GM15510 (cell line): ENCODE measurements around the gene FMN1.

Experiments used
- POLR2A ChIP-seq: IDR thresholded peaks from 3 replicates; pipeline ENCODE4 v1.6.1; 2011; ENCODE audit warnings: borderline replicate concordance; ENCODE audit not compliant: insufficient read length; ENCODE audit errors: extremely low read depth

Gene FMN1

DNA sequence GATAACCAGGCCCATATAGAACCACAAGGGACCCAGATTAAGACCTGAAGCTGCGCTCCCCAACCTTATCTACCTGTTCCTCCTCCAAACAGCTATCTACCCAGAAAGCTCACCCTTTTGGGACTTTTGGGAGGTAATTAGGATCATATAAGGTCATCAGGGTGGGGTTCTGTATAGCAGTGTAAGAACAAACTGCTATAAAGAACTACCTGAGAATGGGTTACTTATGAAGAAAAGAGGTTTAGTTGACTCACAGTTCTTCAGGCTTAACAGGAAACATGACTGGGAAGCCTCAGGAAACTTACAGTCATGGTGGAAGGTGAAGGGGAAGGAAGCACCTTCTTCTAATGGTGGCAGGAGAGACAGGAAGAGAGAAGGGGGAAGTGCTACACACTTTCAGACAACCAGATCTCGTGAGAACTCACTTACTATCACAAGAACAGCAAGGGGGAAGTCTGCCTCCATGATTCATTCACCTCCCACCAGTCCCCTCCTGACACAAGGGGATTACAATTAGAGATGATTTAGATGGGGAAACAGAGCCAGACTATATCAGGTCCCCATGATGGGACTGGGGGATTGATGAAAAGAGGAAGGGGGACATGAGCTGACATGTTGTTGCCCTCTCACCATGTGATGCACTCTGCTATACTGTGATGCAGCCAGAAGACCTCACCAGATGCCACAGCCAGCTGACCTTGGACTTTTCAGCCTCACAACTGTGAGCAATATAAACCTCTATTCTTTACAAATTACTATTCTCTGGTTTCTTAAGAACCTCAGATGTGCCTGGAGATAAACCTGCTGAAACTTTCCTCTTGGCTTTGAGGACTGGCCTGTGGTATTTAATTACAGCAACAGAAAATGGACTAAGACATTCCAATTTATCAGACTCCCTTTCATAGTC is 15.3 kb upstream of the FMN1 start:
- TF ChIP-seq POLR2A, result no peak

DNA sequence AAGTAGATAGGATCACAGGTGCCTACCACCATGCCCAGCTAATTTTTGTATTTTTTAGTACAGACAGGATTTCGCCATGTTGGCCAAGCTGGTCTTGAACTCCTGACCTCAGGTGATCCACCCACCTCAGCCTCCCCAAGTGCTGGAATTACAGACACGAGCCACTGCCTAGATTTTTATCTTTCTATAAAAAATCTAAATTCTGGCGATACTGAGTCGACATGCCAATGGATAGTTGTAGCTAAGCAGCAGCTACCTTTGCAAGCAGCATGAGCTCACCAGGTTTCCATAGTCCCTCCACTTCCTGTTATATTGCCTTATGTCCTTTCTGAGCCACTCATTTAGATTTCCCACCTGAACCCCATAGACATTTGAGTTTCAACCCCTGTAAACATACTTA is 13.1 kb upstream of the FMN1 start:
- no peak for TF ChIP-seq POLR2A

DNA sequence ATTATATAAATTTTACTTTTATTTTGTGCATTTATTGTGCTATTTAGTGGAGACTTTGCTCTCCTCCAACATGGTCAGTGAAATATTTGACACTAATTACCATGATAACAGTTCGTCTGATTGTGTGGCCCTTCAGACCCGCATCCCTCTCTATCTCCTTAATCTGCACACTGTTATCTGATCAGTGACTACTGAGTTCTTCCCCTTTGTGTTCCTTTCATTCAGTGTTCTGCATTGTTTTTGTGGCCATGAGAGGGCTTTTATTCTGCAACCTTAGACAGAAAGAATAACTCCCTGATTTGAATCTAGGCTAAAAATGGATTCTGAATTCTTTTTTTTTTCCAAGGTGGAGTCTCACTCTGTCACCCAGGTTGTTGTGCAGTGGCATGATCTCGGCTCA is 11.9 kb upstream of the FMN1 start:
- no peak for TF ChIP-seq POLR2A

DNA sequence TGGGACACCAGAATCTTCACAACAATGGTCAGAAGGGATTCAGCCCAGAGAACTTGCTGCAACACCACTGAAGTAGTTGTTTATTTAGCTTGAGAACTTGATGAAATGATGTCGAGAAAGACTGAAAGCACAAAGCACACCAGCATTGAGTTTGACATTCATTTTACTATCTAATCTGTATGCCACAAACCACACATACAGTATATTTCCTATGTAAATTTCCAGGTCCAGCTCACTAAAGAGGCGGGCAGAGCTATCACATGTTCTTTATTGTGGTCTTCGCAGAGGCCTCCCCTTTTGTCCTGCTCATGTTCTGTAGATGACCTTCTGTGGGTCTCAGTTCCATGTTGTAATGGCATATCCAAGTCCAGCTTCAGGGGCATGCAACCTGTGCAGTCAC is 10.4 kb upstream of the FMN1 start:
- no peak for TF ChIP-seq POLR2A

DNA sequence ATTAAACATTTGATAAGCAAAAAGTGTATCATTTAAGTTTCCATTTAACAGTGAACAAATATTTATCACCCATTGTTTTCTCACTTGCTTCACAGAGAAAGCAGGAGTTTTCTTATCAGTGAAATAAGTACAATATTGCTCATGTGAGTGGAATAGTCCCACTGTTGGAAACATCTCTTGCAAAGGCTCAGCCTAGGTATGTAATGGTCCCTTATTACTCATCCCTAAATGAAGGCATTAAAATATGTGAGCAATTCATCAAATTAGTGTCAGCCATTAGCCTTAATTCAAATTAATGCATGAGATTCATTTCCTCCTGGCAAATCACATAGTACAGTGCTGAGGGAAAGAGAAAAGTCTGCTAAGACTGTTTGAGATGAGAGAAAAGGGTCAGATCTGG is 9.6 kb upstream of the FMN1 start:
- no peak for TF ChIP-seq POLR2A

DNA sequence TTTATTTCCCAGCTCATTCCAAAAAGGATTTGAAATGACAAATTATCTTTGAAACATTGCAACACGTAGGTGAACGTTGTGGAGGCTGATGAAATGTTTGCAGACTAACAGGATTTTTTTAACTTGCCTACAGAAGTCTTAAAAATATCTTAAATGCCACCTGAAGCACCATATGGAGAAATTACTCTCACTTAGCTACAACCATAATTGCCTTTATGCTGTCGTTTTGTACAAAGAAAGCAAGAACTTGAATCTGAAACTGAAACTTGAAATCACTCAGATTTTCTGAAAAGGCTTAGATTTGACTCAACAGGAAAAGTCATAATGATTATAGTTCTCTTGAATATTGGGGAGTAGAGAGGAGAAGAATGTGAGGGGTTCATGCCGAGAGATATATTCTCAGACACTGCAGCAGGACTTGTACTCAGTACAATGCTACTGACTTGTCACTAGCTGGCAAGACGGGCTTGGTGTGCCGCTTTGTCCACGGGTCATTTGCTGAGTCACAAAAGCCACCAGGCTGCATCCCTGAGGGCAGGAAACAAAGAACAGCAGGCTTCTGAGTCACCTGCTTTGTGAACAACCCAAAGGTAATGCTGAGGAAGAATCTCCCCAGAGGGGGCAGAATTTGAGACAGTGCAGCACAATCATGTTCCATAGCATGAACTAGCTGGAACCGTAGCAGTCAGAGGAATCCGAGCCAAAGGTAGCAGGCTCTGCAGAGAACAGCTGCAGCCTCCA is 7.1 kb upstream of the FMN1 start:
- TF ChIP-seq POLR2A, result no peak

DNA sequence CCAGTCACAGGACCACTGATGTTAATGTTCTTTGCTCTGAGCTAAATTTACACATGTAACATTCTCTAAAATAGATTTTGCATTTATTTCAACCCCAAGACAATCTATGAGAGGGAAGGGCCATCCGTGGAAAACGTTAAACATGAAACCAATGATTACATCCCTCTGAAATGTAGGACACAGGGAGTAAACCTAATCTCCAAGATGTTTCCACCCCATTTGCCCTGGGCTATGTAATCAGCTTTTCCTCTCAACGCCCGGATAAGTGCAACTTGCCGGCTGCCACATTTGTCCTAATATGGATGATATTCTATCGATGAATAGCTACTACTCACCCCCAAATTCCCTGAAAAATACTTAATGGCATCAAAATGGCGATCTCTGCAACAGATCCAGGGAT is 6.4 kb upstream of the FMN1 start:
- TF ChIP-seq POLR2A, result no peak

DNA sequence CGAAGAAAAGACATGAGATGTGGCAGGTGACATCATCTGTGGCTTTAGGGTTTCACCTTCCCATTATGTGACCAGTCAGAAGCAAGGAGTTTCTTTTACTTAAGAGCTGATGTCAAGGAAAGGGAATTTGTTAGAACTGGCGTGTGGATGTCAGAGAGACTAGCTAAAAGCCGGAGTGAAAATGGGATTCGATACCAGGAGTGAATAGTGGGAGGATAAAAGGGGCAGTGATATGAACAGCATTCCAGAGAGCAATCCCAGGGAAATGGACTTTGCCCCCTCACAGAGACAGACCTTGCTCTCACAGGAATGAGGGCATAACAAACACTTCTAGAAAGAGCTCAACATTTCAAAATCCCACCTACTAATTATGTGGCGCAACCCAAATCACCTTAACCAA is 5.9 kb upstream of the FMN1 start:
- no peak for TF ChIP-seq POLR2A

DNA sequence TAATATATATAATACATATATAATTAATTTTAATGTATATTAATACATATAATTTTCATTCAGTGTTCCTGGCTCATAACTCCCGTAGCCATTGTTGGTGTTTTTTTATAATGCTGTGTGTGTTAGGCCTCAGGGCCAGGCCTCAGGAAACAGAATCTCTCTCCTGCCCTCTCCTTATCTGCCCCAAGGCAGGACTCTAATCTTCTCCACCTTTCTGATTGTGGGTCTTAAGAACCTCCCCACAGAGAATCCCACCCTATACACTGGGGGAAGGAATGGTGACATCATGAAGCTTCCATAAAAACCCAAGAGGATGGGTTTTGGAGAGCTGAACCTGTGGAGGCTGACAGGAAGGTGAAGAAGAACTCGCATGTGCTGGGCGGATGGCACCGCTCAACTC is 4.0 kb upstream of the FMN1 start:
- TF ChIP-seq POLR2A, result no peak

DNA sequence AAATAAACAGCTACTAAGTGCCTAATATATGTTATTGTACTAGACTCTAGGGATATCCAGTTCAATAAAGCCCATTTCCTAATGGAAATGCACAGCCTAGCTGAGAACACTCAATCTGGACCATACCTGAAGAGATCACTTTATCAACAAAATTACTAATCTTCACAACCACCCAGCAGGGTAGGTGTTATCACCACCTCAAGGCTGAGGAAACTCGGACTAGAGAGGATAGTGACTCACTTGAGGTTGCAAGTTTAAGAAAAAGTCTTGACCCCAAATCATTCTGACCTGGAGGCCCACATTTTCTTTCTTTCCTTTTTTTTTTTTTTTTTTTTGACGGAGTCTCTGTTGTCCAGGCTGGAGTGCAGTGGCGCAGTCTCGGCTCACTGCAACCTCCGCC is 3.1 kb upstream of the FMN1 start:
- no peak for TF ChIP-seq POLR2A

DNA sequence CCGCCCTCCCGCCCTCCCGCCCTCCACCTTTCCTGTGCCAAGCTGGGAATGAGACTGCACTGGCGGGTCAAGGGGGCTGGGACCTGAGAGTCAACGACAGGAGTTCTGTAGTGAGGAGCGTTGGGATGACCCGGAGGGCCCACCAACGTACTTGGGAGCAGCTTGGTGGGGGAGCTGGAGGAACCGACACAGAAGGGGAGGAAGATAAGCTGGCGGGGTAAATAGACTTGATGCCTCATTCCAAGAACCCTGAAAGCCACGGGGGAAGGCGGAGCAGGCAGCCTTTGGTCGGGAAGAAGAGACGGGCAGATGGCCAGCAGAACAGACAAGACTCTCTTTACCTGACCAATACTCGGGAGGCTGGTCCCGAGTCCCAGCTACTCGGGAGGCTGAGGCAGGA is 277 bp downstream of the FMN1 start:
- TF ChIP-seq POLR2A, result no peak

DNA sequence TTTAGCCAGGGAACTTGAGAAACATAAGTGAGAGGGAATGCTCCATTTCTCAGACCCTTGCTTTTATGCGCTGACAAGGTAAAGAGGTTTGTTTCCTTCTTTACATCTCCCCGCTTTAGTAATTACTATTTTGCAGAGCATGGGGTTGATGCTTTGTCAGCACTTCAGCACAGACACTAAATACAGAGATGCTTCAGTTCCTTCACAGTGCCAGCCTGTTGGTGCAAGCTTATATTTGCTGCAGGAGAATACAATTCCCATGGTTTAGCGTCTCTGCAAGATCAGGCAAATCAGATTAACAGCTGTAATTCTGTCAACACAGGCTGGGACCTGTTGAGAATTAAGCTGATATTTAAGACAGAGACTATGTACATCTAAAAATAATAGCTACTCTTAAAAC is 2.9 kb downstream of the FMN1 start:
- TF ChIP-seq POLR2A, result no peak

DNA sequence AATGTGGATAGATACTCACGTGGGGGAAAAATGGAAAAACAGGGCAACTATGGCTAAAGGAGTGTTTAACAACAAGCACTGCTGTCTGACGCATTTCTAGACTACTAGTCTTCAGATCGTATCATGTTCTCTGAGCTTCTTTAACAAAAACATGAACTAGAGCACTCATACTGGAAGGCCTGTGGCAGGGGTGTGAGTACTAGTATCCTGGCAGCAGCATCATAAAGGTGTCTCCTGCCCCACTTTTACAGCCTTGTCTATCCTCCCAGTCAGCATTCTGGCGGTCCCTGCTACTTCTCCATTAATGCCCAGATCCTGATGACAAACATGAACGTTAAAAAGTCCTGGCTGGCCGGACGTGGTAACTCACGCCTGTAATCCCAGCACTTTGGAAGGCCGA is 4.0 kb downstream of the FMN1 start:
- no peak for TF ChIP-seq POLR2A

DNA sequence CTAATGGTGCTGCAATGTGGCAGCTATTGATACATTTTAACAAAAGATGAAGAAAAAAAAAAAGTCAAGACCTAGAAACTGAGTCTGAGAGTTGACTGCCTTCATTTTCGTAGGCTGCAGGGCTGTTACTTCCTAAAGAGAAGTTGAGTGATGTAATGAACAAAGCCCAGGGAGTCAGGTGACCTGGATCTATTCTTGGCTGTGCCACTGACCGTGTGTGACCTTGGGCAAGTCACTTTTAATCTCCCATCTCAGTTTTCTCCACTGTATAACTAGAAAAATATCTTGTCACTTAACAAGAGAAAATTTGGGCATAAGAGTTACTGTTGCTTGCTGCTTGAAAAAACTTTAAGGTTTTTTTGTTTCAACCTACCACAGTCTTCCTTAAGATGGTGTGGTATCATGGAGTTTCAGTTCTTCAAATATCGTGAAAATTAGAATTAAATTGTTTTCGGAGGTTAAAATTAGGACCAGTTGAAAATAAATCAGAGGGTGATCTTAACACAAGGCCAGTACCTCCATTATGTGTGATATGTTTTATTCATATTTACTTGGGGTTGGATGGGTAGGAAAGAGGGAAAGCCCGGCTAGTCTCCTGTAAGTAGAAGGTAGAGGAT is 5.8 kb downstream of the FMN1 start:
- TF ChIP-seq POLR2A, result no peak

DNA sequence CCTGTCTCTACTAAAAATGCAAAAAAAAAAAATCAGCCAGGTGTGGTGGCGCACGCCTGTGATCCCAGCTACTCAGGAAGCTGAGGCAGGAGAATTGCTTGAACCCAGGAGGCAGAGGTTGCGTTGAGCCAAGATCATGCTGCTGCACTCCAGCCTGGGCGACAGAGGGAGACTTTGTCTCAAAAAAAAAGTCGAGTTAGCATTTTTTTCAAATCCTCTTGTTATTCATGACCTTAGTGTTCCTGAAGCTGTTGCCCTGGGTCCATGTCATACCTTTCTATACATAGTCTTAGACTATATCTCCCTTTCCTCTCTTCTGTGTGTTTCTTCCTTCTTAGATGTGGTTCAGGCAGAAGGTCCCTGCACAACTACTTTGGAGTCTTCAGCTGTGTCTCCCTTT is 6.4 kb downstream of the FMN1 start:
- no peak for TF ChIP-seq POLR2A
